DMS153 (cell line): ENCODE results near the gene PRRT4.

ENCODE experiments used
- DNase-seq: peaks from one replicate; lab custom pipeline; 2025; lab: John Stamatoyannopoulos, UW

PRRT4 gene

GRCh38 chr7:128361411-128362379 is at the start of gene PRRT4:
Gene PRRT4, minus strand, starts transcription at chr7:128361690.
- DNase-seq: no peak

- DNase-seq: no peak
These were observed 48.9 kb upstream of the PRRT4 start for GRCh38 chr7:128410451-128410753.

GRCh38 chr7:128409596-128410450 is 48.3 kb upstream of the PRRT4 start, which contains the start of gene IMPDH1:
Gene IMPDH1, minus strand, starts transcription at chr7:128409982. Its CDS starts 81 bp downstream, at chr7:128409901.
- DNase-seq: peak; percentile 23

GRCh38 chr7:128408709-128409595 is 47.5 kb upstream of the PRRT4 start:
- DNase-seq: no peak

GRCh38 chr7:128407751-128408708 is 46.5 kb upstream of the PRRT4 start:
- no peak for DNase-seq

GRCh38 chr7:128407233-128407589 is 45.7 kb upstream of the PRRT4 start:
- no peak for DNase-seq

- no peak for DNase-seq
These were observed 45.1 kb upstream of the PRRT4 start for GRCh38 chr7:128406314-128407232.

GRCh38 chr7:128405471-128406313 is 44.2 kb upstream of the PRRT4 start:
- no peak for DNase-seq

GRCh38 chr7:128404886-128405470 is 43.5 kb upstream of the PRRT4 start:
- no peak for DNase-seq

GRCh38 chr7:128404143-128404681 is 42.7 kb upstream of the PRRT4 start:
- no peak for DNase-seq

- no peak for DNase-seq
These were observed 42.2 kb upstream of the PRRT4 start for GRCh38 chr7:128403676-128404075.

- no peak for DNase-seq
These were observed 40.9 kb upstream of the PRRT4 start for GRCh38 chr7:128402356-128402755.

GRCh38 chr7:128400566-128400965 is 39.1 kb upstream of the PRRT4 start:
- DNase-seq: no peak

GRCh38 chr7:128399991-128400390 is 38.5 kb upstream of the PRRT4 start:
- no peak for DNase-seq

- no peak for DNase-seq
These were observed 37.3 kb upstream of the PRRT4 start for GRCh38 chr7:128398841-128399135.

- no peak for DNase-seq
These were observed 36.7 kb upstream of the PRRT4 start for GRCh38 chr7:128398016-128398840.

GRCh38 chr7:128396357-128396756 is 34.9 kb upstream of the PRRT4 start:
- no peak for DNase-seq
